Nephron (organoid): ENCODE data around the gene PHACTR1.

Experiments used
- H3K27ac Mint-ChIP-seq, 3 experiments: 2 replicates each; pipeline ENCODE4 v1.8.0; 2020; ENCODE audit warnings: mixed read lengths in 3 of 3, mild to moderate bottlenecking in 2 of 3, moderate library complexity in 1 of 3
- H3K27me3 Mint-ChIP-seq: 2 replicates; pipeline ENCODE4 v1.8.0; 2021; ENCODE audit warnings: low read depth, mild to moderate bottlenecking, moderate library complexity, mixed read lengths
- H3K36me3 Mint-ChIP-seq: 2 replicates; pipeline ENCODE4 v1.8.0; 2020; ENCODE audit warnings: low read depth, mixed read lengths
- H3K4me1 Mint-ChIP-seq: 2 replicates; pipeline ENCODE4 v1.8.0; 2020; ENCODE audit warnings: mixed read lengths
- H3K4me3 Mint-ChIP-seq, 3 experiments: 2 replicates each; pipeline ENCODE4 v1.8.0; 2020; ENCODE audit warnings: mild to moderate bottlenecking in 3 of 3, mixed read lengths in 3 of 3, moderate library complexity in 2 of 3
- H3K9me3 Mint-ChIP-seq: 2 replicates; pipeline ENCODE4 v1.8.0; 2020; ENCODE audit warnings: mixed read lengths
- TF ChIP-seq, protein P1 (sequence below), 3 experiments: fragments of 200-600 bp; sonication (generic); IDR thresholded peaks; one replicate each; pipeline ENCODE4 v1.5.0; 2021; ENCODE audit warnings: antibody characterized with exemption in 3 of 3; ENCODE audit not compliant: unreplicated experiment in 3 of 3

The PHACTR1 gene

DNA sequence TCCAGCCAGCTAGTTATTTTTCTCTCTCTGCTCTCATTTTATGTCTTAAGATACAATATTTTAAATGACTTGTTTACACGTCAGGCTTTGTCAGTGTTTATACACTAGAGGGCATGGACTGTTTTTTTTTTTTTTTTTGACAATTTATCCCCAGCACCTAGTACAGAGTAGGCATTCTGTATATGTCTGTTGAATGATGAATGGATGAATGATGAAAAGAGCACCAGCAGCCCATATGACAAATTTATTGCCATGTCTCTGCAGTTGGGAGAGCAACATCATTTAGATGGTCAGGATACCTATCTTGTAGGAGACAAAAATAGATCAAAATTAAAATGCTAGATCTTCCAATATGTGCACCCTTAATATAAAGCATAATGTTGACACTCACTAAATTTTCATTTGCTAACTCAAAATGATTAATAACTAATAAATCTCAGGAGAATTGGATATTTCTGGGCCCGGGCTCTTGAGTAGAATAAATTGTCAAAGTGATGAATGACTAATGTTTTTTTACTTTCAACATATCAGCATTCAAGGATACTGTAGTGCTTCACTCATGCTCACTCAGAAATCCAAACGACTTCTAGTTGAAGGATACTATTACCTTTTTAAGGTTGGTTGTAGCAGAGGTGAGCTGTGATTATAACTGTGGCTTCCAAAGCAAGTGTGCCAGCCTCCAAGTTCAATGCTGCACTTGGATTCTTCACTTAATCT lies 200.0 kb downstream of the PHACTR1 start:
- Mint-ChIP-seq H3K4me1 (peaks cover under 1% of the 10 kb centered on the region), H3K9me3 (no peaks in the 10 kb centered on the region), H3K4me3 (no peak overlapping the region), H3K36me3 (no peaks in the 10 kb centered on the region), H3K27ac (no peak overlapping the region), H3K27me3 (peaks cover 8% of the 10 kb centered on the region)
- TF ChIP-seq, protein P1, sequence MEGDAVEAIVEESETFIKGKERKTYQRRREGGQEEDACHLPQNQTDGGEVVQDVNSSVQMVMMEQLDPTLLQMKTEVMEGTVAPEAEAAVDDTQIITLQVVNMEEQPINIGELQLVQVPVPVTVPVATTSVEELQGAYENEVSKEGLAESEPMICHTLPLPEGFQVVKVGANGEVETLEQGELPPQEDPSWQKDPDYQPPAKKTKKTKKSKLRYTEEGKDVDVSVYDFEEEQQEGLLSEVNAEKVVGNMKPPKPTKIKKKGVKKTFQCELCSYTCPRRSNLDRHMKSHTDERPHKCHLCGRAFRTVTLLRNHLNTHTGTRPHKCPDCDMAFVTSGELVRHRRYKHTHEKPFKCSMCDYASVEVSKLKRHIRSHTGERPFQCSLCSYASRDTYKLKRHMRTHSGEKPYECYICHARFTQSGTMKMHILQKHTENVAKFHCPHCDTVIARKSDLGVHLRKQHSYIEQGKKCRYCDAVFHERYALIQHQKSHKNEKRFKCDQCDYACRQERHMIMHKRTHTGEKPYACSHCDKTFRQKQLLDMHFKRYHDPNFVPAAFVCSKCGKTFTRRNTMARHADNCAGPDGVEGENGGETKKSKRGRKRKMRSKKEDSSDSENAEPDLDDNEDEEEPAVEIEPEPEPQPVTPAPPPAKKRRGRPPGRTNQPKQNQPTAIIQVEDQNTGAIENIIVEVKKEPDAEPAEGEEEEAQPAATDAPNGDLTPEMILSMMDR (IDR thresholded peaks at IDR 0.05; ENCODE audit: unreplicated experiment in 3 of 3): no peak

DNA sequence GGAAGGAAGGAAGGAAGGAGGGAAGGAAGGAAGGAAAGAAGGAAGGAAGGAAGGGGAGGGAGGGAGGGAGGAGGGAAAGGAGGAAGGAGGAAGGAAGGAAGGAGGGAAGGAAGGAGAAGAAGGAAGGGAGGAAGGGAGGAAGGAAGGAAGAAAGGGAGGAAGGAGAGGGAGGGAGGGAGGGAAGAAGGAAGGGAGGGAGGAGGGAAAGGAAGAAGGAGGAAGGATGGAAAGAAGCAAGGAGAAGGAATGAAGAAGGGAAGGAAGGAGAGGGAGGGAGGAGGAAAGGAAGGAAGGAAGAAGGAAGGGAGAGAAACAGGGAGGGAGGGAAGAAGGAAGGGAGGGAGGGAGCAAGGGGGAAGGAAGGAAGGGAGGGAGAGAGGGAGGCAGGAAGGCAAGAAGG lies 204.9 kb downstream of the PHACTR1 start:
- TF ChIP-seq, protein P1 (IDR thresholded peaks at IDR 0.05; ENCODE audit: unreplicated experiment in 3 of 3): no peak
- Mint-ChIP-seq H3K27ac (no peak overlapping the region), H3K36me3 (no peaks in the 10 kb centered on the region), H3K27me3 (no peaks in the 10 kb centered on the region), H3K4me1 (no peaks in the 10 kb centered on the region), H3K9me3 (no peaks in the 10 kb centered on the region), H3K4me3 (no peak overlapping the region)

DNA sequence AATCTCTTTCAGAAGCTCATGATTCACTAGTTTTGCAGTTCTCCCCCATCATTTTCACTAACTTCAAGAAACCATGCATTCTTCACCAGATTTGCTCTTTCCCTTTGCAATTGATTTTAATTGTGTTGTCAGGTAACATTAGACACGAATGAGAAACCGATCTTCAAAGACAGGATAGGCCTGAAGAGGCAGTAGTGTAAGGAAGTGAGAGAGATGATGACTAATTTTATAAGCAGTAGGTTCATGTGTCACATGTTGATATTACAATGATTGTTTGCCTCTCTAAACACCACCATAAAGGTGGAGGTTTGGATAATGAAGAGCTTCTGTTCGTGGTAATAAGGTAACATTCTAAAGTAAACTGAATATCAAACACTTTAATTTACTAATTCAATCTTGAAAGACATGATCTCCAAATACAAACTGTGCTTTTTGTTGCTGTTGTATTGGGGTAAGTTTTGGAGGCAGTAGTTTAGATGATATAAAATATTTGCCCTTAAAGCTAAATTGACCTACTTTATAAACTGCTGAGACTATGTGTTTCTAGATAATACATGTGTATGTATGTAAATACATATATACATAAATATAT lies 207.2 kb downstream of the PHACTR1 start:
- H3K27ac Mint-ChIP-seq: no peak overlapping the region
- H3K27me3 Mint-ChIP-seq: no peaks in the 10 kb centered on the region
- H3K9me3 Mint-ChIP-seq: no peaks in the 10 kb centered on the region
- TF ChIP-seq, protein P1 (IDR thresholded peaks at IDR 0.05; ENCODE audit: unreplicated experiment in 3 of 3): no peak
- H3K4me3 Mint-ChIP-seq: no peak overlapping the region
- no peaks in the 10 kb centered on the region for H3K36me3 Mint-ChIP-seq
- H3K4me1 Mint-ChIP-seq: no peaks in the 10 kb centered on the region

DNA sequence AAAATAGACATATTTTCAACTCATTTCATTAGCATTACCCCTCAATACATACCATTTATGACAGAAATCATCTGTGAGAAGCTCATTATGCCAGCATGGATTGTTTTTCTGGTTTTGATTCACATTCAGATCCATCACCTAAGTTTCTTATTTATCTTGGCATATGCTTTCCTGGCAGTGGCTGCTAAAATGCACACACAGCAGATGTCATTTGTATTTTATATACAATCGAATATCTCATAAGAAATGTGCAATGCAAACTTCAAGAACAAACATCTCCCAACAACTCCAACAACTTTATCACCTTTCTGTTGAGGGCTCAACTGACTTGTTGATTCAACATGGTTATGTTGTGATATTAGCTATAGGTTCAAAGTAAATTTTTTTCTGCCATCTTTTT lies 208.3 kb downstream of the PHACTR1 start:
- Mint-ChIP-seq H3K27ac (no peak overlapping the region), H3K36me3 (no peaks in the 10 kb centered on the region), H3K9me3 (no peaks in the 10 kb centered on the region), H3K4me1 (no peaks in the 10 kb centered on the region), H3K27me3 (peaks cover 4% of the 10 kb centered on the region), H3K4me3 (no peak overlapping the region)
- TF ChIP-seq, protein P1 (IDR thresholded peaks at IDR 0.05; ENCODE audit: unreplicated experiment in 3 of 3): no peak

DNA sequence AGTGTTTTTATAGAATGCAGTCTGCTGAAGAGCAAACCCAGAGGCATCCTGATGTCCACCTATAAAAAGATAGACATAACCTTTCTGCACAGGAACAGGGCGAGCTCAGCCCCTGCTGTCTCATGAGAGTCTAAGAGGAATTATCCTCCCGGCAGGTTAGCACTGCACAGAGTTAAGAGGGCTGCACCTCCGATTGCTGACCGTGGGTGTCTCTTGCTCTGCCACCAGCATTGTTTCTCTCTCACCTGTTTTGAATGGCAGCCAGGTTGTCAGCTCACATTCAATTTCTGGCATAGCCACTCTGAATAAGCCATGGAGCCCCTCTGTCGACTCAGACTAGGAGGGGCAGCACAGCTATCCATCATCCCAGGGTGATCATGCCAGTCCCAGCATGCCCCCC lies 211.2 kb downstream of the PHACTR1 start:
- Mint-ChIP-seq H3K36me3 (no peaks in the 10 kb centered on the region), H3K4me1 (no peaks in the 10 kb centered on the region), H3K27me3 (peaks cover 4% of the 10 kb centered on the region), H3K9me3 (no peaks in the 10 kb centered on the region), H3K4me3 (no peak overlapping the region), H3K27ac (no peak overlapping the region)
- TF ChIP-seq, protein P1 (IDR thresholded peaks at IDR 0.05; ENCODE audit: unreplicated experiment in 3 of 3): no peak

DNA sequence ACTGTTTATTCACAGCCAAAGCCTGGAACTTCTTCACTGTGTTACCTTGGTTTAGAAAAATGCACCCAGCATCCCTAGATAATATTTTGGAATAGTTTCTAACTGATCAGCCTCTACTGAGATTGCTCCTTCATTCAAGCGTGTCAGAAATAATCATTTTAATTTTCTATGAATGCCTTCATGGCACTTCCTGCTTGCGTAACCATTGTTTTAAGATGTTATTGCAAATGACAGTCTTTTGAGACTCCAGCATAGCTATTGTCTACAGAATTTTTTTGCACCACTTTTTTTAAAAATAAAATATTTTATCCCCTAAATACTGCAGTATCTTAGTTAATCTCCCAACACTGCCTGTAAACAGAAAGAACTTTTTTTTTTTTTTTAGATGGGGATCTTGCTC lies 213.1 kb downstream of the PHACTR1 start:
- H3K9me3 Mint-ChIP-seq: no peaks in the 10 kb centered on the region
- H3K4me1 Mint-ChIP-seq: no peaks in the 10 kb centered on the region
- H3K27ac Mint-ChIP-seq: no peak overlapping the region
- no peak overlapping the region for H3K4me3 Mint-ChIP-seq
- H3K27me3 Mint-ChIP-seq: peaks cover 4% of the 10 kb centered on the region
- H3K36me3 Mint-ChIP-seq: no peaks in the 10 kb centered on the region
- TF ChIP-seq, protein P1 (IDR thresholded peaks at IDR 0.05; ENCODE audit: unreplicated experiment in 3 of 3): no peak
